Tibial nerve (tissue), 4 donors: Measurements from ENCODE around the gene ABCB10. TPM values are rescaled to one million over a fixed set of nuclear protein-coding genes. Genes with fewer than 3 reads are reported as not detected.

Experiments
- DNase-seq, 2 donors: peaks; one replicate each; pipeline ENCODE4 v3.0.0-alpha.2; 2019; ENCODE audit warnings: low spot score in 2 of 2
- H3K27ac ChIP-seq, 4 donors: fragments of 200-600 bp; sonication (generic) in 3 of 4; one replicate each; pipeline ENCODE4 v1.5.1; 2017 to 2019; ENCODE audit warnings: mild to moderate bottlenecking in 1 of 4
- H3K27me3 ChIP-seq, 2 donors: fragments of 200-600 bp; sonication (generic) in 1 of 2; one replicate each; pipeline versions ENCODE4 v1.5.1 to v1.6.0; 2017 to 2019
- H3K36me3 ChIP-seq, 3 donors: fragments of 200-600 bp; sonication (generic); one replicate each; pipeline ENCODE4 v1.5.1; 2018 to 2019
- H3K4me1 ChIP-seq, 4 donors: fragments of 200-600 bp; sonication (generic) in 3 of 4; one replicate each; pipeline ENCODE4 v1.5.1; 2017 to 2019
- H3K4me3 ChIP-seq, 4 donors: fragments of 200-600 bp; sonication (generic) in 3 of 4; one replicate each; pipeline ENCODE4 v1.5.1; 2017 to 2019; ENCODE audit warnings: mild to moderate bottlenecking in 1 of 4, moderate library complexity in 1 of 4
- H3K9me3 ChIP-seq, 4 donors: fragments of 200-600 bp; sonication (generic) in 3 of 4; one replicate each; pipeline ENCODE4 v1.5.1; 2017 to 2019
- CTCF ChIP-seq, 5 experiments: fragments of 200-600 bp in 3 of 5; fragments of 450-650 bp in 2 of 5; sonication (generic) in 3 of 5; IDR thresholded peaks; one replicate each; pipeline ENCODE4 v1.5.1; 2016 to 2019; ENCODE audit warnings: antibody characterized with exemption in 5 of 5, mild to moderate bottlenecking in 3 of 5, moderate library complexity in 2 of 5
- EP300 ChIP-seq, 2 donors: sonication (generic); formaldehyde crosslinking; IDR thresholded peaks; one replicate each; pipeline ENCODE4 v1.6.1; 2017; ENCODE audit warnings: antibody characterized with exemption in 2 of 2, mild to moderate bottlenecking in 1 of 2
- POLR2A ChIP-seq, 2 donors: fragments of 450-650 bp; IDR thresholded peaks; one replicate each; pipeline ENCODE4 v1.6.1; 2017; ENCODE audit warnings: antibody characterized with exemption in 2 of 2, mild to moderate bottlenecking in 2 of 2, moderate library complexity in 2 of 2
- WGBS, 2 donors: methylation state at CpG; one replicate each; pipeline ENCODE4 v1.1.5; 2018; 5-methylcytosine and 5-hydroxymethylcytosine counted together
- total RNA-seq, 4 donors: library from RNA; depleted of rRNA; stranded (reverse); fragments of >200 nt; gene quantifications; one replicate each; pipeline ENCODE4 v1.1.0, GENCODE V29; 2016

Gene ABCB10
- total RNA-seq, result 10 to 100 TPM; 24.7 to 39.1 (median 27.2) TPM

- H3K36me3 ChIP-seq, result no peaks in the 10 kb centered on the region
- H3K4me3 ChIP-seq, result peak within 1 kb of the TSS; percentile 62 to 91 (median 78)
- 0% methylated on average over 11 to 75 of the region's 109 CpGs for WGBS, 2 donors
- TF ChIP-seq CTCF (IDR thresholded peaks at IDR 0.05), result peak; percentile 67 to 95 (median 94)
- TF ChIP-seq POLR2A (IDR thresholded peaks at IDR 0.05), result peak; percentile 37 to 54
- peak; percentile 77 to 87 for TF ChIP-seq EP300 (IDR thresholded peaks at IDR 0.05)
- no peaks in the 10 kb centered on the region for H3K9me3 ChIP-seq
- peak; percentile 87 to 88 for DNase-seq
- H3K4me1 ChIP-seq, result peaks cover 5 to 45% (median 14%) of the 10 kb centered on the region in 4 donors
- peak within 1 kb of the TSS; percentile 78 to 91 (median 88) for H3K27ac ChIP-seq
- no peaks in the 10 kb centered on the region for H3K27me3 ChIP-seq
Observed at GRCh38 chr1:229558460-229559335, at the start of gene ABCB10. Gene ABCB10 (minus strand): TSS chr1:229558707. CDS start chr1:229558652, 55 bp downstream.

- no peak for TF ChIP-seq CTCF (IDR thresholded peaks at IDR 0.05)
- TF ChIP-seq POLR2A (IDR thresholded peaks at IDR 0.05), result no peak
- TF ChIP-seq EP300 (IDR thresholded peaks at IDR 0.05), result no peak
- Histone ChIP-seq H3K9me3 (no peaks in the 10 kb centered on the region), H3K27me3 (no peaks in the 10 kb centered on the region), H3K27ac (no peak overlapping the region), H3K4me3 (no peak overlapping the region), H3K36me3 (peaks cover 0 to 95% (median 28%) of the 10 kb centered on the region in 3 donors), H3K4me1 (no peaks in the 10 kb centered on the region)
- WGBS, 2 donors, result 69 to 77% methylated on average over 2 of the region's 2 CpGs
- no peak for DNase-seq
Observed at GRCh38 chr1:229607370-229607769, 48.9 kb upstream of the ABCB10 start.

GRCh38 chr1:229603371-229604005 lies 45.0 kb upstream of the ABCB10 start:
- Histone ChIP-seq H3K36me3 (peaks cover 0 to 78% (median 5%) of the 10 kb centered on the region in 3 donors), H3K4me3 (no peak overlapping the region), H3K4me1 (peaks cover 0 to 5% (median 0%) of the 10 kb centered on the region in 4 donors), H3K9me3 (no peaks in the 10 kb centered on the region), H3K27ac (no peak overlapping the region), H3K27me3 (no peaks in the 10 kb centered on the region)
- WGBS, 2 donors, result 79 to 86% methylated on average over 7 of the region's 7 CpGs
- TF ChIP-seq EP300 (IDR thresholded peaks at IDR 0.05) (no peak), POLR2A (IDR thresholded peaks at IDR 0.05) (no peak), CTCF (IDR thresholded peaks at IDR 0.05) (no peak)
- DNase-seq, result no peak

GRCh38 chr1:229600229-229600628 lies 41.7 kb upstream of the ABCB10 start:
- Histone ChIP-seq H3K27ac (no peak overlapping the region), H3K27me3 (no peaks in the 10 kb centered on the region), H3K36me3 (peaks cover 0 to 58% (median 0%) of the 10 kb centered on the region in 3 donors), H3K4me3 (no peak overlapping the region), H3K9me3 (no peaks in the 10 kb centered on the region), H3K4me1 (peaks cover 0 to 21% (median 0%) of the 10 kb centered on the region in 4 donors)
- no peak for DNase-seq
- TF ChIP-seq EP300 (IDR thresholded peaks at IDR 0.05) (no peak), POLR2A (IDR thresholded peaks at IDR 0.05) (no peak), CTCF (IDR thresholded peaks at IDR 0.05) (no peak)
- 91% methylated on average over 5 of the region's 5 CpGs for WGBS, 2 donors
